Fibroblast of skin of back (primary cell): Measurements from ENCODE around the gene ZNF609.
"Not testable (repeated sequence)": the region's sequence is repeated elsewhere in the genome, so short reads cannot be mapped to it uniquely, and the experiment has no call there.

ENCODE experiments used
- DNase-seq: peaks from one replicate; pipeline ENCODE4 v3.0.0-alpha.2; 2013

Gene ZNF609

GRCh38 chr15:64455961-64456371, 4.4 kb upstream of the ZNF609 start:
- no peak for DNase-seq

- DNase-seq: no peak
Measured at GRCh38 chr15:64456634-64457108, 3.7 kb upstream of the ZNF609 start.

GRCh38 chr15:64459066-64459781, 1.2 kb upstream of the ZNF609 start:
- DNase-seq: no peak

GRCh38 chr15:64460724-64461720, 644 bp downstream of the ZNF609 start:
- peak; percentile 79 for DNase-seq

- peak; percentile 26 for DNase-seq
Measured at GRCh38 chr15:64461721-64462162, 1.4 kb downstream of the ZNF609 start.

GRCh38 chr15:64462492-64462891, 2.1 kb downstream of the ZNF609 start:
- no peak for DNase-seq

- no peak for DNase-seq
Measured at GRCh38 chr15:64464276-64465005, 4.1 kb downstream of the ZNF609 start.

GRCh38 chr15:64466408-64467141, 6.2 kb downstream of the ZNF609 start:
- DNase-seq: no peak

- no peak for DNase-seq
Measured at GRCh38 chr15:64472161-64472560, 11.8 kb downstream of the ZNF609 start.

- DNase-seq: no peak
Measured at GRCh38 chr15:64474846-64475245, 14.5 kb downstream of the ZNF609 start.

GRCh38 chr15:64476550-64476949, 16.2 kb downstream of the ZNF609 start:
- no peak for DNase-seq

- DNase-seq: no peak
Measured at GRCh38 chr15:64478863-64479262, 18.5 kb downstream of the ZNF609 start.

- DNase-seq: no peak
Measured at GRCh38 chr15:64480891-64481290, 20.5 kb downstream of the ZNF609 start.

GRCh38 chr15:64483749-64484148, 23.4 kb downstream of the ZNF609 start:
- no peak for DNase-seq

GRCh38 chr15:64485796-64486195, 25.4 kb downstream of the ZNF609 start:
- no peak for DNase-seq

- DNase-seq: no peak
Measured at GRCh38 chr15:64490598-64491259, 30.4 kb downstream of the ZNF609 start.

GRCh38 chr15:64493641-64494040, 33.3 kb downstream of the ZNF609 start:
- no peak for DNase-seq

GRCh38 chr15:64495968-64496367, 35.6 kb downstream of the ZNF609 start:
- DNase-seq: not testable (repeated sequence)

- DNase-seq: no peak
Measured at GRCh38 chr15:64500695-64501395, 40.5 kb downstream of the ZNF609 start.

- DNase-seq: no peak
Measured at GRCh38 chr15:64501396-64501715, 41.0 kb downstream of the ZNF609 start.

GRCh38 chr15:64502151-64502550, 41.8 kb downstream of the ZNF609 start:
- DNase-seq: no peak
